GM19035 (cell line): ENCODE results near the gene PIK3R3.
"Not testable (repeated sequence)": the region's sequence is repeated elsewhere in the genome, so short reads cannot be mapped to it uniquely, and the experiment has no call there.

Experiments used
- ATAC-seq: cut with Tn5 transposase; IDR thresholded peaks from one replicate; pipeline ENCODE4 v1.9.1; 2021; ENCODE audit not compliant: unreplicated experiment

Gene PIK3R3

GRCh38 chr1:46113948-46114347 lies 18.5 kb downstream of the PIK3R3 start:
- no peak for ATAC-seq

- no peak for ATAC-seq
These were observed 20.3 kb downstream of the PIK3R3 start for GRCh38 chr1:46112108-46112507.

DNA sequence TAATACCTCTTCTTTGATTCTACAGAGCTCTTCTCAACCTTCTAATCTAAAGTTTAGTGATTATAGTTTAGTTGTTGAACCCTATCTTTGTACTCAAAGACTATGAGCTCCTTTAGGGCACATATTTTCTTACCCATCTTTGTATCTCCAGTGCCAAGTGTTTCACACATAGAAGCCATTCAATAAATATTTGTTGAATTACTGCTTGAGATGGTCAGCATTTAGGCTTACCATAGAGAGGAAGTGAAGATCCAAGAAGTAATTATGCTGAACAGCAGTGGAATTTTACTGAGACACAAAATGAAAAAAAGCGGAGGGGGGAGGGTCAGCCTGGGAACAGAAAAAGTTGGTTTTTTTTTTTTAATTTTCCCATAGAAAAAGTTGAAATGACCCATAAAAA lies 21.9 kb downstream of the PIK3R3 start:
- no peak for ATAC-seq

- no peak for ATAC-seq
These were observed 29.5 kb downstream of the PIK3R3 start for GRCh38 chr1:46102769-46103476.

DNA sequence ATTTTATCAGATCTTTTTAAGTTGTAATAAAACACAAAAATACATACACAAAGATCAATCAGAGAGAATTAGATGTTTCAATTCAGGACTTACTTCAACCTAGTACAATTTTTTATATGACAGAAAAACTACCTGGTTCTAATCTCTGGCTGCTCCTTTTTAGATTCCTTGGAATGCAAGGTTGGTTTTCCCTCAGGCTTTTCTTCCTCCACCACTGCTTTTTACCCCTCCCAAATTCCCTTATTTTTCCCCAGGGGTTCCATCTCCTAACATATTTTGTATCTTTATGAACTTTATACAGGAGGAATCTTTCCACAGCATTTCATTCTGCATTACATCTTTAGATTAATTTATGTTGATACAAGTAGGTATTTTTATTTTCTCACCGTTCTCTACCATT lies 33.2 kb downstream of the PIK3R3 start:
- ATAC-seq = no peak

GRCh38 chr1:46098027-46098712 lies 34.3 kb downstream of the PIK3R3 start:
- no peak for ATAC-seq

DNA sequence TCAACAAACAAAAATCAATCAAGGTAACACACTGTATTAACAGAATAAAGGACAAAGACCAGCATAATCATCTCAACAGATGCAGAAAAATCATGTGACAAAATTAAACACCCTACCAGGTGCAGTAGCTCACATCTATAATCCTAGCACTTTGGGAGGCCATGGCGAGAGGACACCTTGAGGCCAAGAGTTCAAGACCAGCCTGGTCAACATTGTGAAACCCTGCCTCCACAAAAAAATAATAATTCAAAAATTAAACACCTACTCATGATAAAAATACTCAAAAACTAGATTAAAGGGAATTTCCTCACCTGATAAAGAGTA lies 35.3 kb downstream of the PIK3R3 start:
- ATAC-seq = no peak

DNA sequence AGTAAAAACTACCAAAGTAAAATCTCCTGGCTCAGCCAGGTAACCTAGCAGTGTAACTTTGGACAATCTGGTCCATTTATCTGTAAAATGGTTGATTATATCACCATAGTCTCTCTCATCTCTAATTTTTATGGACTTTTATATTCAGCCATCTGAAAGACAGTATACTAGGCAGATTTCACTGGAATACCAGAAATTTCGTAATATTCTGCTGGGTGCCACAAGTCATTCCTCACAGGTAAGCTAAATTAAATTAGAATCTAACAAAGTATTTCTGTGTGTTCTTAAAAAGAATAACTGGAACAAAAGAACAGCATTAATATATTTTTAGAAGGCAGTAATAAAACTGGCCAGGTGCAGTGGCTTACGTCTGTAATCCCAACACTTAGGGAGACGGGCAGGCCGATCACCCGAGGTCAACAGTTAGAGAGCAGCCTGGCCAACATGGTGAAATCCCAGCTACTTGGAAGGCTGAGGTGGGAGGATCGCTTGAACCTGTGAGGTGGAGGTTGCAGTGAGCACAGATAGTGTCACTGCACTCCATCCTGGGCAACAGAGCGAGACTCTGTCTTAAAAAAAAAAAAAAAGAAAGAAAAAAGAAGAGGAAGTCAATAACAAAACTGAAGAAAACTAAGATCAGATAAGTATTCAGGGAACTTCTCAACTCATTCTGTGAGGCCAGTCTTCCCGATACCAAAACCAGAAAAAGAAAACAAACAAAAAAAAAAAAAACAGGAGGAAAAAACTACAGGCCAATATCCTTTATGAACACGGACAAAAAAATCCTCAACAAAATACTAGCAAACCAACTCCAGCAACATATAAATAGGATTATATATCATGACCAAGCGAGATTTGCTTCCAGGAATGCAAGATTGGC lies 35.9 kb downstream of the PIK3R3 start:
- ATAC-seq = no peak

DNA sequence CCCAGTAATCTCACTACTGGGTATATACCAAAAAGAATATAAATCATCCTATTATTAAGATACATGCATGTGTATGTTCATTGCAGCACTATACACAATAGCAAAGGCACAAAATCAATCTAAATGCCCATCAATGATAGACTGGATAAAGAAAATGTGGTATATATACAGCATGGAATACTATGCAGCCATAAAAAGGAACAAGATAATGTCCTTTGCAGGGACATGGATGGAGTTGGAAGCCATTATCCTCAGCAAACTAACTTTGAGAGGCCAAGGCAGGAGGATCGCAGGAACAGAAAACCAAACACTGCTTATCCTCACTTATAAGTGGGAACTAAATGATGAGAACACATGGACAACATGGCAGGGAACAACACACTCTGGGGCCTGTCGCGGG lies 37.3 kb downstream of the PIK3R3 start:
- not testable (repeated sequence) for ATAC-seq

- no peak for ATAC-seq
These were observed 37.9 kb downstream of the PIK3R3 start for GRCh38 chr1:46094471-46095005.

- ATAC-seq = not testable (repeated sequence)
These were observed 38.6 kb downstream of the PIK3R3 start for GRCh38 chr1:46093832-46094231.

- no peak for ATAC-seq
These were observed 44.5 kb downstream of the PIK3R3 start for GRCh38 chr1:46087891-46088290.

GRCh38 chr1:46086576-46086975 lies 45.9 kb downstream of the PIK3R3 start:
- ATAC-seq = no peak

DNA sequence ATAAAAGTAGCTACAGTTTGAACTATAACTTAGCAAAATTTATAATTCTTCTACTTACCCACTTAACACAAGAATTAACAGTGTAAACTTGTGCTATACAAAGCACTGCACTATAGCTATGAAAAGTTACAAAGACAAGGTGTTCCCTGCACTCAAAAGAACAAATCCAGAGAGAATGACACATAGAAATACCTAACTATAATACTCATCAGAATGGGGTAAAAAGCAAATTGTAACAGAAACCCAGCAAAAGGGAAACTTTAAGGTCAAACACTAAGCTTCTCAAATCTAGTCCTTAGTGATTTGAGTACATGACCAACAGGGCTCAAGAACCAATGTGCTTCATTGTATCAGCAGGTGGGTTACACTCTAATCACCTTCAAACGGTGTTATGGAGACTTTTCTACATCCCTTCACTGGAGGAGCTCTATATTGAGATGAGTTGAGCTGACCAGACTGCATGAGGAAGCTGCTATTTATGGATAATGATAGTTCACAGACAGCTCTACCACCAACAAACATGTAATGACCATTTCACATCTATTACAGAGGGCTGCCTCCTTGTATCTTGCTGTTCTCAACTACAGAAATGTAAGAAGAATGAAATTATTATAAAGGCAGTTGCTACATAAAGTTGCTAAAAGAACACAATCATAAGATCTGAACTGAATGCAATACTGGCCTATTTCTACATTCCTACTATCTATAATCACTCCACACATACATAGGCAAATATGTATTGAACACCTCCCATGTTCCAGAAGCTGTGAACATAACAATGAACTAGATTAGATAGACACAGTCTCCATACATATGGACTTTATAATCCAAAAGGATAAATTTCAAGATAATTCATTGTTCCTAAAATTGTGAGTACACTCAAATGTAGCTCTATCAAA lies 47.6 kb downstream of the PIK3R3 start:
- ATAC-seq = no peak

- ATAC-seq = no peak
These were observed 48.9 kb downstream of the PIK3R3 start for GRCh38 chr1:46083579-46083978.

- no peak for ATAC-seq
These were observed 50.8 kb downstream of the PIK3R3 start for GRCh38 chr1:46081619-46082018.

- ATAC-seq = no peak
These were observed 51.2 kb downstream of the PIK3R3 start for GRCh38 chr1:46081206-46081605.

- no peak for ATAC-seq
These were observed 52.2 kb downstream of the PIK3R3 start for GRCh38 chr1:46080257-46080656.

DNA sequence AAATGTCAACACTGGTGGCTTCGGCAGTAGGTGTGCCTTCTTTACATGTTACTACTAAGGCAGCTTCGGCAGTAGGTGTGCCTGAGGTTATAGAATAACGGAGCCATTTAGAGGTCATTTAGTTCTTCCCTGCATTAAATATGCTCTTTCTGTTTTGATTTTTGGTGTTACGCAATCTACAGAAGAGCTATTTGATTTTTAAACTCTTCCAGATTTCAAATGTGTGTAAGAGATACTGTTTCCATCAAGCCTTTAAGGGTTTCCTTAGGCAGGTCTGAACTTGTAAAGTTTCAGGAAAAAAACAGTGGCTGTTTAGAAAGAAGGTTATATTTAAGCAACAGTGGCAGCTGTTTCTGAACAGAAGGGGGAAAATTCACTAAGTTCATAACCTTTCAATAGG lies 54.8 kb downstream of the PIK3R3 start:
- no peak for ATAC-seq

DNA sequence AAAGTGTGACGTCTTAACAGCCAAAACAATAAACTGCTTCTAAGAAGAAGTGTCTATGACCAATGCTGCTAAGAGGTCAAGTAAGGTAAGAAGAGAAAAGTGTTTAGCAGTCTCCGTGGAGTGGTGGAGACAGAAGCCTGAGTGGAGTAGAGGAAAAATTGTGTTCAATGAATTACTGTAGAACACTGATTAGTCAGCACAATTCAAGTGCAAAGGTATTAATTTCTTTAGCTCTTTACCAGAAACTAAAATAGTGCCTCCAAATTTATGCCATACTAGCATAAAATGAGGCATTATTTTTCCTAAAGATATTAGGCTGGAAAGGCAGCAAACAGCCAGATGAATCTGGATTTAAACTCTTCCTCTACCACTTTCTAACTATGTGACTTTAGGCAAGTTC lies 56.1 kb downstream of the PIK3R3 start:
- no peak for ATAC-seq

DNA sequence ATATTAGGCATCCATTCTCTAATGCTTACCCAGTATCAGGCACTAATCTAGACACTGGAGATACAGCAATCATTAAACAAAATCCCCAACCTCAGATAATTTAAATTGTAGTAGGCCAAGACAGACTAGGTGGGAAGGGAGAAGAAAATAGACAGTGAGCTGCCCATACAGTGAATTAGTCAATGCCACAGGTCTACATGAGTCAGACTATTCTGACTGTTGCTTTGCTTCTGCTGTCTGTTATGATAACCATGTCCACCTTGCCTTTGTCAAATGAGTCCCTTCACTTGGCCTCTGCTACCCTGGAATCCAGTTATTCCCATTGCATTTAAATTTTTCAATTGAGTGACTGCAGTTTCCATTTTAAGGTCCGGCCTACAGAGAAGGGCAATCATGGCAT lies 59.5 kb downstream of the PIK3R3 start:
- ATAC-seq = no peak
